Parathyroid adenoma (tissue), 2 donors: ENCODE measurements around the gene PPCDC.

Source experiments
- H2AFZ ChIP-seq: fragments of 300-600 bp; sonication (generic); one replicate; pipeline ENCODE4 v1.7.0; 2017; ENCODE audit warnings: antibody characterized with exemption, mild to moderate bottlenecking
- H3K27ac ChIP-seq: fragments of 300-600 bp; sonication (generic); one replicate; pipeline ENCODE4 v1.7.0; 2017
- H3K27me3 ChIP-seq: fragments of 300-600 bp; sonication (generic); one replicate; pipeline ENCODE4 v1.7.0; 2017; ENCODE audit warnings: low read length; ENCODE audit not compliant: control insufficient read depth, insufficient read depth
- H3K36me3 ChIP-seq: fragments of 300-600 bp; sonication (generic); one replicate; pipeline ENCODE4 v1.7.0; 2017; ENCODE audit warnings: low read length; ENCODE audit not compliant: control insufficient read depth, insufficient read depth
- H3K4me1 ChIP-seq: fragments of 300-600 bp; sonication (generic); one replicate; pipeline ENCODE4 v1.7.0; 2017; ENCODE audit warnings: control low read depth
- H3K4me2 ChIP-seq: fragments of 300-600 bp; sonication (generic); one replicate; pipeline ENCODE4 v1.7.0; 2017; ENCODE audit warnings: low read length
- H3K4me3 ChIP-seq: fragments of 300-600 bp; sonication (generic); one replicate; pipeline ENCODE4 v1.7.0; 2017; ENCODE audit warnings: low read depth, low read length
- H3K79me2 ChIP-seq: fragments of 300-600 bp; sonication (generic); one replicate; pipeline ENCODE4 v1.7.0; 2017; ENCODE audit warnings: control low read depth
- H3K9ac ChIP-seq: fragments of 300-600 bp; sonication (generic); one replicate; pipeline ENCODE4 v1.7.0; 2017; ENCODE audit warnings: mild to moderate bottlenecking
- H3K9me3 ChIP-seq: fragments of 300-600 bp; sonication (generic); one replicate; pipeline ENCODE4 v1.7.0; 2017; ENCODE audit warnings: low read length; ENCODE audit not compliant: control insufficient read depth
- CTCF ChIP-seq: fragments of 300-600 bp; sonication (generic); IDR thresholded peaks from one replicate; pipeline ENCODE4 v1.7.0; 2017; ENCODE audit warnings: antibody characterized with exemption, mild to moderate bottlenecking
- donor health status: primary hyperparathyroidism.

Gene PPCDC

GRCh38 chr15:74994236-74994635 is 29.2 kb upstream of the PPCDC start:
- no peak for TF ChIP-seq CTCF
- H3K36me3 ChIP-seq, result no peaks in the 10 kb centered on the region
- peak overlapping the region; percentile 89 for H3K27ac ChIP-seq
- H3K79me2 ChIP-seq, result peaks cover 11% of the 10 kb centered on the region
- H3K4me1 ChIP-seq, result peaks cover 2% of the 10 kb centered on the region
- no peak overlapping the region for H3K4me2 ChIP-seq
- no peaks in the 10 kb centered on the region for H3K9me3 ChIP-seq
- H2AFZ ChIP-seq, result no peak overlapping the region
- no peak overlapping the region for H3K4me3 ChIP-seq
- no peaks in the 10 kb centered on the region for H3K27me3 ChIP-seq
- no peak overlapping the region for H3K9ac ChIP-seq

DNA sequence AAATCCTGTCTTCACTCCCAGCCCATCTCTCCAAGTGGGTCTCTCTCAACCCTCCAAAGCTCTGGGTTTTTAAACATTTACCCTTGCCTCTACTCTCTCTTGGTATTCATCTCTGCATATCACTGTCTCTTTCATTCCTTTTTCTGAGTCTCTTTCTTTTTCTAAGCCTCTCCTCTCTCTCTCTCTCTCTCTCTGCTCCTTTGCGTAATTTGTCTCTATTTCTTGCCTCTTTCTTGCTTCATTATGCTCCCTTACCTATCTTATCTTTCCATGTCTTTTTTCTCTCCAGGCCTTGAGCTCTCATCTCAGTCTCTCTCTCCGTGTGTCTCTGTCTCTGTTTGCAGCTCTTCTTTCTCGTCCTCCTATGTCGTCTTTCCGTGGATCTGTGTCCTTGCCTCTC is 28.7 kb upstream of the PPCDC start:
- H3K27ac ChIP-seq, result peak overlapping the region; percentile 89
- peaks cover 2% of the 10 kb centered on the region for H3K4me1 ChIP-seq
- H2AFZ ChIP-seq, result peak overlapping the region; percentile 76
- no peak overlapping the region for H3K4me2 ChIP-seq
- H3K36me3 ChIP-seq, result no peaks in the 10 kb centered on the region
- H3K4me3 ChIP-seq, result peak overlapping the region; percentile 22
- H3K9ac ChIP-seq, result no peak overlapping the region
- peaks cover 11% of the 10 kb centered on the region for H3K79me2 ChIP-seq
- TF ChIP-seq CTCF, result no peak
- H3K27me3 ChIP-seq, result no peaks in the 10 kb centered on the region
- H3K9me3 ChIP-seq, result no peaks in the 10 kb centered on the region

DNA sequence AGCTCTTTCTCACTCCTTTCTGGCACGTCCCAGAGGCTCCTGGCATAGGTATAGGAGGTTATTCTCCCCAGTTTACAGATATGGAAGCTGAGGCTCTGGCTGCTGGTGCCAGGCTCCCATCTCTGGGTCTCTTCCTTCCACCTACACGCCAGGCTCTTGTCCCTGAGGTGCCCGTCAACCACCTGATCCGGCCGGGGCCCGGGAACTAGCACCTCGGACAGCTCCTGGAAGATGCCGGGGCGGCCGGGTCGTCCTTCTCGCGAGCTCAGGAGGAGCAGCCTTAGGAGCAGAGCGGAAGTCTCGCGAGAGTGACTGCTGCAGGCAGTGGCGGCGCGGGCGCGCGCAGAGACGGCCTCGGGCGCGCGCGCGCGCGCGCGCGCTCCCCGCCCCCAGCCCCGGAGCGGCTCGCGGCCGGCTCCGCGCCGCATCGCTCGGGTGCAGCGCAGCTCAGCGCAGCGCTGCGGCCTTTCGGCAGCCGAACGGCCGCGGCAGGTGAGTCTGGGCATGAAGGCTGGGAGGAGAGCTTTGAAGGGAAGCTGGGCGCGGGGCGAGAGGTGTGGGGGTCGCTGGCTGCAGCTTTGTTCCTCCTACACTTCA is 28.1 kb upstream of the PPCDC start, which contains the start of gene SCAMP5:
Gene SCAMP5 (plus strand): TSS at position 382 of the 597 bp plus-strand sequence. CDS start 16,277 bp downstream, outside the sequence.
- H3K4me2 ChIP-seq, result peak within 1 kb of the TSS; percentile 97
- H3K36me3 ChIP-seq, result no peaks in the 10 kb centered on the region
- H3K79me2 ChIP-seq, result peaks cover 11% of the 10 kb centered on the region
- peak within 1 kb of the TSS; percentile 85 for H3K4me3 ChIP-seq
- no peaks in the 10 kb centered on the region for H3K9me3 ChIP-seq
- peaks cover 2% of the 10 kb centered on the region for H3K4me1 ChIP-seq
- TF ChIP-seq CTCF, result no peak
- peak within 1 kb of the TSS; percentile 29 for H3K9ac ChIP-seq
- no peaks in the 10 kb centered on the region for H3K27me3 ChIP-seq
- H3K27ac ChIP-seq, result peak within 1 kb of the TSS; percentile 91
- H2AFZ ChIP-seq, result peak within 1 kb of the TSS; percentile 76

- H3K4me3 ChIP-seq, result peak overlapping the region; percentile 85
- H3K27me3 ChIP-seq, result no peaks in the 10 kb centered on the region
- H3K9ac ChIP-seq, result peak overlapping the region; percentile 29
- peak overlapping the region; percentile 55 for H2AFZ ChIP-seq
- peaks cover 11% of the 10 kb centered on the region for H3K79me2 ChIP-seq
- peaks cover 2% of the 10 kb centered on the region for H3K4me1 ChIP-seq
- no peaks in the 10 kb centered on the region for H3K36me3 ChIP-seq
- TF ChIP-seq CTCF, result no peak
- H3K27ac ChIP-seq, result peak overlapping the region; percentile 91
- H3K4me2 ChIP-seq, result peak overlapping the region; percentile 97
- no peaks in the 10 kb centered on the region for H3K9me3 ChIP-seq
These were observed 27.3 kb upstream of the PPCDC start for GRCh38 chr15:74995779-74996765.
